ENCODE measurements around the gene POC1B. TPM values are rescaled to one million over a fixed set of nuclear protein-coding genes. Genes with fewer than 3 reads are reported as not detected.
A peak's percentile ranks its signal among the peaks of the same experiment; 100 is the strongest.

POC1B gene
- polyA plus RNA-seq, 1 donor = 20.8 TPM

DNA sequence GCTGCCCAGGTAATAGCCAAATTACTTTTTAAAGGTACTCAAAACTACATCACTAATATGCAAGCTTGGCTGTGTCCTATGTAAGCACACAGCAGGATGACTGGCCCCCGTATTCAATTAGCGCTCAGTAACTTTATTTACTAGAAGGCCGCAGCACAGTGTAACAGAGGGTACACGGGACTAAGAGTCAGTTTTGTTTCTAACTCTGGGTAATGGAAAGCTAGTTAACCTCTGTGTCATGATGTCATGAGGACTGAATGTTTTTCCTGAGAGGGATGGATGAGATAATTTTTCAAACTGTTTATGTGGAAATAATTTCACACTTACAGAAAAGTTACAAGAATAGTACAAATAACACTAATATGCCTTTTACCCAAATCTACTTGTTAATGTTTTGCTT, 28.4 kb downstream of the POC1B start:
- no CpG with 5 or more reads among the region's 4 CpGs for WGBS (ENCODE audit: insufficient coverage, low lambda C conversion rate)
- Histone ChIP-seq H3K4me1 (ENCODE audit: control insufficient read depth, insufficient read depth, low read length) (peaks cover 30% of the 10 kb centered on the region), H3K27ac (ENCODE audit: low read length) (peak overlapping the region; percentile 78), H3K27me3 (ENCODE audit: control insufficient read depth, insufficient read depth, low read length) (no peaks in the 10 kb centered on the region), H3K9me3 (ENCODE audit: control insufficient read depth, low read depth, low read length) (peaks cover 3% of the 10 kb centered on the region), H3K36me3 (ENCODE audit: control insufficient read depth, insufficient read depth, low read length) (peaks cover 2% of the 10 kb centered on the region), H3K4me3 (ENCODE audit: low read length) (no peak overlapping the region)
- no peak for DNase-seq

DNA sequence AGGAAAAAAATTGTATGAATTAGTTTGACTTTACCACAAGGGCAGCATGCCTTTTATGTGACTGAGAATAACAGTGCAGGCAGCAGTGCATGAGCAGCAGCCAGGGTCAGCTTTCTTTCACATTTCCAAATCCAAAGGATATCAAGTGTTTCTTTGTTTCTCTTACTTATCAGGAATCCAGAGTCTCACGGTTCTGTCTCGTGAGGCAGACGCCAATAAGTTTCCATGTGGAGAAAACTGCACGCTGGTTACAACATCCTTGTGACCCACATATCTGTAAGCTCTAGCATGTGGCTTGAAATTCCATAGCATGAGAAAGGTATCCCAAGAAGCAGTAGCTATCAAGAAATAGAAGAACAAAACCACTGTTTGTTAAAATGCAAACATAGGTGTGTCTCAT, 28.8 kb downstream of the POC1B start:
- H3K27ac ChIP-seq (ENCODE audit: low read length) = peak overlapping the region; percentile 78
- peaks cover 2% of the 10 kb centered on the region for H3K36me3 ChIP-seq (ENCODE audit: control insufficient read depth, insufficient read depth, low read length)
- H3K4me1 ChIP-seq (ENCODE audit: control insufficient read depth, insufficient read depth, low read length) = peaks cover 32% of the 10 kb centered on the region
- peaks cover 3% of the 10 kb centered on the region for H3K9me3 ChIP-seq (ENCODE audit: control insufficient read depth, low read depth, low read length)
- H3K4me3 ChIP-seq (ENCODE audit: low read length) = no peak overlapping the region
- WGBS (ENCODE audit: insufficient coverage, low lambda C conversion rate) = 45% methylated on average over 3 of the region's 4 CpGs
- no peaks in the 10 kb centered on the region for H3K27me3 ChIP-seq (ENCODE audit: control insufficient read depth, insufficient read depth, low read length)
- peak; percentile 90 to 96 for DNase-seq

DNA sequence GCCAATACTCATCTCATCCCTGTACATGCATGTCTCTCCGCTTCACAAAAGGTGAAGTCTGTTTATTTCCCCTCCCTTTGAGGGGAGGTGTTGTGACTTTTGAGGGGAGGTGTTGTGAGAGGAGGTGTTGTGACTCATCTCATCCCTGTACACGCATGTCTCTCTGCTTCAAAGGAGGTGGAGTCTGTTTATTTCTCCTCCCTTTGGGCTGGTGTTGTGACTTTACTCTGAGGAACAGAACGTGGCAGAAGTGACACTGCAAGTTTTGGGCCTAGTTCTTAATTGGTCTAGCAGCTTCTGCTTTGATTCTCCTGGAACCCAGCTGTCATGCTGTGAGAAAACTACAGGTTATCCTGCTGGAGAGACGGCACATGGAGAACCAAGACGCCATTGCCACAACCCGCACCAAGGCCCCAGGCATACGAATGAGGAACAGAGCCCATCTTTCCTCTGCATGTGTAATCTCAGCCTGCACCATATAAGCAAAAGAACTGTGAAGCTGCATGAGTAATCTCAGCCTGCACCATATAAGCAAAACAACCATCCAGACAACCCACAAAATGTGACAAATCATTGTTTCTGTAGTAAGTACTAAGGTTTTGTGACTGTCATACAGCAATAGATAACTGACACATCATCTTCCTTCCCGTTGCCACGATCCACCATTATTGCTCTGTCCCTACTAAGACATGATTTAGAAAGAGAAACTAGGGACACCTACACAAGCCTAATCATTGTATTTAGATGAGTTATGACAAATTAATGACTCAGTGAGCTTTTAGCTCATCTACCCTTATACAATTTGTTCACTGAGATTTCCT, 31.2 kb downstream of the POC1B start:
- H3K4me3 ChIP-seq (ENCODE audit: low read length) = no peak overlapping the region
- peaks cover 5% of the 10 kb centered on the region for H3K36me3 ChIP-seq (ENCODE audit: control insufficient read depth, insufficient read depth, low read length)
- WGBS (ENCODE audit: insufficient coverage, low lambda C conversion rate) = 100% methylated on average over 2 of the region's 9 CpGs
- no peaks in the 10 kb centered on the region for H3K9me3 ChIP-seq (ENCODE audit: control insufficient read depth, low read depth, low read length)
- DNase-seq = no peak
- H3K27ac ChIP-seq (ENCODE audit: low read length) = no peak overlapping the region
- no peaks in the 10 kb centered on the region for H3K27me3 ChIP-seq (ENCODE audit: control insufficient read depth, insufficient read depth, low read length)
- peaks cover 36% of the 10 kb centered on the region for H3K4me1 ChIP-seq (ENCODE audit: control insufficient read depth, insufficient read depth, low read length)

DNA sequence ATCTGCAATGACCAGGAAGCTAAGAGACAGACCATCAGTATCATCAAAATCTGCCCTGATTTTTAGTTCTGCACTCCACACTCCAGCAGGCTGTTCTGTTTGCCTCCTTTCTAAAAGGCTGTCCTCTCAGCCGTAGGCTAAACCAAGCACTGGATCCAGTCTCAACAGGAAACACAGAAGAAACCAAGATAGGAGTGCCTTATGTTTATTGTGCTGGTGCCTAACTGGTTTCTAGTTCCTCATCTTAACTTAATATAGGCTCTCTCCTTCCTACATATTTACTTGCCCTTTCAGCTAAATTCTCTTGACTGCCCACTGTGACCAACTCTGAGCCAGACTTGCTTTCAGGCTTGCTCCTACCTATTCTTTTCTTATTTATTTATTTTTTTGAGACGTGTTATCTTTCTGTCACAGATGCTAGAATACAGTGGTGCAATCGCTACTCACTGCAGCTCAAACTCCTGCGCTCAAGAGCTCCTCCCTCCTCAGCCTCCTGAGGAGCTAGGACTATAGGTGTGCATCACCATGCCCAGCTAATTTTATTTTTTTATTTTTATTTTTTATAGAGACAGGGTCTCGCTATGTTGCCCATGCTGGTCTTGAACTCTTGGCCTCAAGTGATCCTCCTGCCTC, 32.1 kb downstream of the POC1B start:
- peak in 1 of 2 donors; percentile 38 for DNase-seq
- H3K9me3 ChIP-seq (ENCODE audit: control insufficient read depth, low read depth, low read length) = no peaks in the 10 kb centered on the region
- H3K4me1 ChIP-seq (ENCODE audit: control insufficient read depth, insufficient read depth, low read length) = peaks cover 32% of the 10 kb centered on the region
- 100% methylated on average over 2 of the region's 5 CpGs for WGBS (ENCODE audit: insufficient coverage, low lambda C conversion rate)
- no peaks in the 10 kb centered on the region for H3K27me3 ChIP-seq (ENCODE audit: control insufficient read depth, insufficient read depth, low read length)
- H3K4me3 ChIP-seq (ENCODE audit: low read length) = no peak overlapping the region
- H3K36me3 ChIP-seq (ENCODE audit: control insufficient read depth, insufficient read depth, low read length) = peaks cover 9% of the 10 kb centered on the region
- peak overlapping the region; percentile 55 for H3K27ac ChIP-seq (ENCODE audit: low read length)

DNA sequence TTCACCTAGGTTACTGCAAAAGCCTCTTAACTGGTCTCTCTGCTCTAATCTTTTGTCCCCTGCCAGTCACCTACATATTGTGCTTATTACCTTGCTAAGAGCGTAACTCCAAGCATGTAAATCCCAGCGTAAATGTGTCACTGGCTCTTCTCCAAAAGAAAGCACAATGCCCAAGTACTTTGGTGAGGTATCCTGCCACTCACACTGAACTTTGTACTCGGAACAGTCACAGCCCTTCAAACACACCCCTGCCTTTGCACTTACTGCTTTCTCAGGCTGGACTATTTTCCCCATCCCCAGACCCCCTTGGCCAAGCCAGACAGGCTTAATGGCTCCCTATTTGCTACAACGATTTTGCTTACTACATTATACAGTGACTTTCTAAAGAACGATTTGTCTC, 33.0 kb downstream of the POC1B start:
- no peak overlapping the region for H3K4me3 ChIP-seq (ENCODE audit: low read length)
- H3K4me1 ChIP-seq (ENCODE audit: control insufficient read depth, insufficient read depth, low read length) = peaks cover 31% of the 10 kb centered on the region
- peaks cover 9% of the 10 kb centered on the region for H3K36me3 ChIP-seq (ENCODE audit: control insufficient read depth, insufficient read depth, low read length)
- no peaks in the 10 kb centered on the region for H3K9me3 ChIP-seq (ENCODE audit: control insufficient read depth, low read depth, low read length)
- 60% methylated on average over 3 of the region's 5 CpGs for WGBS (ENCODE audit: insufficient coverage, low lambda C conversion rate)
- peak; percentile 76 to 92 for DNase-seq
- no peaks in the 10 kb centered on the region for H3K27me3 ChIP-seq (ENCODE audit: control insufficient read depth, insufficient read depth, low read length)
- H3K27ac ChIP-seq (ENCODE audit: low read length) = peak overlapping the region; percentile 55

DNA sequence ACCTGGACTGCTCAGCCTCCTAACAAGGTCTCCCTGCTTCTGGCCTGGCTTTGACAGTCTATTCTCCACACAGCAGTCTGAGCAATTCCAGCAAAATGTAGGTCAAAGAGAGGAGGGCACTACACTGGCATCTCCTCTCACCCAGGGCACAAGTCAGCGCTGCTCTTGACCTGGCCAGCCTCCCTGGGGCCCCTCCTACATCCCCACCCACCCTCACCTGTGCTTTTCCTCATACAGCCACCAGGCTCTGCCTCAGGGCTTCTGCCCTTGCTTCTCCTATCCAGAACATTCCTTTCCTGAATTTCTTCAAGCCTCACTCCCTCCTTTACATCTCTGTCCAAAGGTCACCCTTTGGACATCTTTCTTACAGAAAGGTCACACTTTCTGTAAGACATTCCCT, 34.9 kb downstream of the POC1B start:
- no peaks in the 10 kb centered on the region for H3K27me3 ChIP-seq (ENCODE audit: control insufficient read depth, insufficient read depth, low read length)
- no CpG with 5 or more reads among the region's 1 CpG for WGBS (ENCODE audit: insufficient coverage, low lambda C conversion rate)
- H3K27ac ChIP-seq (ENCODE audit: low read length) = no peak overlapping the region
- DNase-seq = no peak
- H3K4me1 ChIP-seq (ENCODE audit: control insufficient read depth, insufficient read depth, low read length) = peaks cover 19% of the 10 kb centered on the region
- H3K9me3 ChIP-seq (ENCODE audit: control insufficient read depth, low read depth, low read length) = no peaks in the 10 kb centered on the region
- H3K36me3 ChIP-seq (ENCODE audit: control insufficient read depth, insufficient read depth, low read length) = peaks cover 19% of the 10 kb centered on the region
- no peak overlapping the region for H3K4me3 ChIP-seq (ENCODE audit: low read length)

DNA sequence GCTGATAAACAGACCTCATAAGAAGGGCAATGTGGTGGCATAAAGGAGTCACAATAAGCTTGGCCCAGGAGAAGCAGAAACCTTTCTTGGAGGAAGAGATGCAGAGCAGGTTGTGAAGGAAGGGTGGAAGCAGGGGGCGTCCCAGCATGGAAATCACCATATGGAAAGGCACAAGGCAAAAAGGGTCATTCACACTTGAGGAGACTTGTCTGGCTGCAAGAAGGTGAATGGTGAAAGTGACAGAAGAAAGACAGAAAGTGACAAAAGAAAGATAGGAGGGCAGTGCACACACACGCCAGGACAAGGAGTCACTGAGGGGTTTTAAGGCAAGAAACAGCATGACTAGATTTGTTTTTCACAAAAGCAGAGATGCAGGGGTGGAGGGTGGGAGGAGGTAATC, 39.6 kb downstream of the POC1B start:
- DNase-seq = no peak
- Histone ChIP-seq H3K4me3 (ENCODE audit: low read length) (no peak overlapping the region), H3K9me3 (ENCODE audit: control insufficient read depth, low read depth, low read length) (no peaks in the 10 kb centered on the region), H3K27ac (ENCODE audit: low read length) (no peak overlapping the region), H3K36me3 (ENCODE audit: control insufficient read depth, insufficient read depth, low read length) (peaks cover 23% of the 10 kb centered on the region), H3K27me3 (ENCODE audit: control insufficient read depth, insufficient read depth, low read length) (no peaks in the 10 kb centered on the region), H3K4me1 (ENCODE audit: control insufficient read depth, insufficient read depth, low read length) (peaks cover 4% of the 10 kb centered on the region)
- no CpG with 5 or more reads among the region's 2 CpGs for WGBS (ENCODE audit: insufficient coverage, low lambda C conversion rate)

DNA sequence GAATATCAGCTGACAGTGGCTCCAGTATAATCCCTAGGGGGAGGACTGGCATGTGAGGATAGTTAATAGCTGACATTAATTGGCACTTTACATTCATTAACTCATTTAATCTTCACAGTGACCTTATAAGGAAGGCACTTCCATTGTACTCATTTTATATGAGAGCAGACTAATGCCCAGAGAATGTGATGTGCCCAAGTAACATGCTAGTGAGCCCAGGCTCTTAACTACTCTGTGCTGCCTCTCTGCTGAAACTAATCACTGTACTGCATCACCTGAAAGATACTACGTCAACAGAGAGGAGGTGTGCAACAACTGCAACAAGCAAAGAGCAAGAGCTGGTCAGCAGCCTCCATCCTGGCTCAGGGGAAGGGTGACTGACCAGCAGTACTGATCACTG, 41.4 kb downstream of the POC1B start:
- DNase-seq = no peak
- WGBS (ENCODE audit: insufficient coverage, low lambda C conversion rate) = no CpG with 5 or more reads among the region's 1 CpG
- no peaks in the 10 kb centered on the region for H3K9me3 ChIP-seq (ENCODE audit: control insufficient read depth, low read depth, low read length)
- no peak overlapping the region for H3K4me3 ChIP-seq (ENCODE audit: low read length)
- no peaks in the 10 kb centered on the region for H3K27me3 ChIP-seq (ENCODE audit: control insufficient read depth, insufficient read depth, low read length)
- H3K36me3 ChIP-seq (ENCODE audit: control insufficient read depth, insufficient read depth, low read length) = peaks cover 16% of the 10 kb centered on the region
- H3K4me1 ChIP-seq (ENCODE audit: control insufficient read depth, insufficient read depth, low read length) = no peaks in the 10 kb centered on the region
- no peak overlapping the region for H3K27ac ChIP-seq (ENCODE audit: low read length)

DNA sequence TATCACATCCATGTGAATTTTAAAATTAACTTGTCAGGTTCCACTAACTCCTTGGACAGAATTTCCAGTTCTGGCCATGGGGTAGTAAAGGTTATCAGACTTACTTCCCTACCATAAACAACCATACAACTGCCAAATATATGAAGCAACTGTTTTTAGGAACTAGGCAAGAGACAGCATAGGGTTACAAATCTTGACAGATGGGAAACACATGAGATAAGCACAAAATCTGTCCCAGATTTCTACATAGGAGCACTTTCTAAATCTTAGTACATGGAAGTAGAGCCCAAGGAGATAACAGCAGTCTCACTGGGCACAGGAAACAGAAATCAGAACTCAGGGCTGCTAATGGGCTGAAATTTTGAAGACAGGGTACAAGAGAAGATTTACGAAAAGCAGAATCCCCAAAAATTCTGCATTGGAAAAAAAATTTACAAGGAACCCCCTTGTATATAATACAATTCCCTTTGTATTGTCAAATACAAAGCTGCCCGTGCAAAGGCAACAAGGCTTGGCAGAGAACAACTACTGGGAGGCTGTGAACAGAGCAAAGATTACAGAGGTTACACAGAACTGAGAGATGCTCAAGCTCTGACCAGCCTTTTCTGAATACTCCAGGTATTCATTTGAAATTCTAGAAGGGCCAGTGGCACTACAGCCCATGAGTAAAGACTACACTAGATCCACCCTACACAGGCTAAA, 44.5 kb downstream of the POC1B start:
- DNase-seq = no peak
- H3K4me1 ChIP-seq (ENCODE audit: control insufficient read depth, insufficient read depth, low read length) = no peaks in the 10 kb centered on the region
- H3K4me3 ChIP-seq (ENCODE audit: low read length) = no peak overlapping the region
- no peaks in the 10 kb centered on the region for H3K27me3 ChIP-seq (ENCODE audit: control insufficient read depth, insufficient read depth, low read length)
- H3K27ac ChIP-seq (ENCODE audit: low read length) = no peak overlapping the region
- WGBS (ENCODE audit: insufficient coverage, low lambda C conversion rate) = no CpG with 5 or more reads among the region's 2 CpGs
- H3K9me3 ChIP-seq (ENCODE audit: control insufficient read depth, low read depth, low read length) = no peaks in the 10 kb centered on the region
- peaks cover 4% of the 10 kb centered on the region for H3K36me3 ChIP-seq (ENCODE audit: control insufficient read depth, insufficient read depth, low read length)

DNA sequence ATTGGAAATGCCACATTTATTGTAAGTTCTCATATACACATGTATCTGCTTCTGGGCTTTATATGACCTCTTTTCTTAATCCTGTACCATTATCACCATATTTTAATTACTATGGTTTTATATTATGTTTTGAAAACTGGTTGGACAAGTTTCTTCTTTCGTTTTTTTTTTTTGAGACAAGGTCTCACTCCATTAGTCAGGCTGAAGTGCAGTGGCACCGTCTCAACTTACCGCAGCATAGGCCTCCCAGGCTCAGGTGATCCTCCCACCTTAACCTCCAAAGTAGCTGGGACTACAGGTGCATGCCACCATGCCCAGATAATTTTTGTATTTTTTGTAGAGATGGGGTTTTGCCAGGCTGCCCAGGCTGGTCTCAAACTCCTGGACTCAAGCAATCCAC, 45.9 kb downstream of the POC1B start:
- H3K36me3 ChIP-seq (ENCODE audit: control insufficient read depth, insufficient read depth, low read length) = no peaks in the 10 kb centered on the region
- no peaks in the 10 kb centered on the region for H3K4me1 ChIP-seq (ENCODE audit: control insufficient read depth, insufficient read depth, low read length)
- H3K27me3 ChIP-seq (ENCODE audit: control insufficient read depth, insufficient read depth, low read length) = no peaks in the 10 kb centered on the region
- 37% methylated on average over 3 of the region's 3 CpGs for WGBS (ENCODE audit: insufficient coverage, low lambda C conversion rate)
- DNase-seq = peak in 1 of 2 donors; percentile 24
- H3K9me3 ChIP-seq (ENCODE audit: control insufficient read depth, low read depth, low read length) = no peaks in the 10 kb centered on the region
- H3K4me3 ChIP-seq (ENCODE audit: low read length) = no peak overlapping the region
- no peak overlapping the region for H3K27ac ChIP-seq (ENCODE audit: low read length)
